HCT116 (cell line): Measurements from ENCODE around the gene SIRT7.

Experiments
- CTCF ChIP-seq, 3 experiments: fragments of 200-600 bp in 1 of 3; sonication (generic) in 1 of 3; IDR thresholded peaks in 2 of 3; conservative IDR thresholded peaks in 1 of 3; 2 replicates each; pipeline ENCODE4 v1.5.1; 2012 to 2017; ENCODE audit warnings: low read depth in 2 of 3, low read length in 2 of 3, antibody characterized with exemption in 1 of 3, borderline replicate concordance in 1 of 3, control low read depth in 1 of 3, mild to moderate bottlenecking in 1 of 3, mixed read lengths in 1 of 3, mixed run types in 1 of 3, moderate library complexity in 1 of 3; ENCODE audit not compliant: insufficient read depth in 1 of 3
- EZH2 ChIP-seq: fragments of 200-600 bp; sonication (generic); IDR thresholded peaks from 2 replicates; pipeline ENCODE4 v1.6.1; 2017; ENCODE audit warnings: antibody characterized with exemption, mixed run types
- POLR2A ChIP-seq: IDR thresholded peaks from 2 replicates; pipeline ENCODE4 v1.7.0; 2011; ENCODE audit warnings: borderline replicate concordance; ENCODE audit not compliant: insufficient read depth, insufficient read length; ENCODE audit errors: extremely low read depth
- POLR2AphosphoS5 ChIP-seq: IDR thresholded peaks from 2 replicates; pipeline ENCODE4 v1.6.1; 2011; ENCODE audit warnings: mild to moderate bottlenecking, low read depth, low read length, moderate library complexity
- RAD21 ChIP-seq: IDR thresholded peaks from 2 replicates; pipeline ENCODE4 v1.6.1; 2012; ENCODE audit warnings: low read depth, mild to moderate bottlenecking
- SIN3A ChIP-seq: IDR thresholded peaks from 2 replicates; pipeline ENCODE4 v1.6.1; 2012; ENCODE audit warnings: low read depth
- SRF ChIP-seq: IDR thresholded peaks from 2 replicates; pipeline ENCODE4 v1.6.1; 2012; ENCODE audit warnings: low read depth
- YY1 ChIP-seq: IDR thresholded peaks from 2 replicates; pipeline ENCODE4 v1.6.1; 2011; ENCODE audit warnings: low read length, low read depth, moderate library complexity, mild to moderate bottlenecking; ENCODE audit not compliant: insufficient replicate concordance; ENCODE audit errors: extremely low read depth
- TF ChIP-seq, protein P1 (sequence below): IDR thresholded peaks from 2 replicates; pipeline ENCODE4 v1.6.1; 2012; ENCODE audit warnings: low read depth
- TF ChIP-seq, protein P2 (sequence below): IDR thresholded peaks from 2 replicates; pipeline ENCODE4 v1.6.1; 2012
- TF ChIP-seq, protein P3 (sequence below): IDR thresholded peaks from 2 replicates; pipeline ENCODE4 v1.6.1; 2011; ENCODE audit warnings: mild to moderate bottlenecking, low read length, moderate library complexity; ENCODE audit not compliant: insufficient replicate concordance; ENCODE audit errors: extremely low read depth

DNA sequence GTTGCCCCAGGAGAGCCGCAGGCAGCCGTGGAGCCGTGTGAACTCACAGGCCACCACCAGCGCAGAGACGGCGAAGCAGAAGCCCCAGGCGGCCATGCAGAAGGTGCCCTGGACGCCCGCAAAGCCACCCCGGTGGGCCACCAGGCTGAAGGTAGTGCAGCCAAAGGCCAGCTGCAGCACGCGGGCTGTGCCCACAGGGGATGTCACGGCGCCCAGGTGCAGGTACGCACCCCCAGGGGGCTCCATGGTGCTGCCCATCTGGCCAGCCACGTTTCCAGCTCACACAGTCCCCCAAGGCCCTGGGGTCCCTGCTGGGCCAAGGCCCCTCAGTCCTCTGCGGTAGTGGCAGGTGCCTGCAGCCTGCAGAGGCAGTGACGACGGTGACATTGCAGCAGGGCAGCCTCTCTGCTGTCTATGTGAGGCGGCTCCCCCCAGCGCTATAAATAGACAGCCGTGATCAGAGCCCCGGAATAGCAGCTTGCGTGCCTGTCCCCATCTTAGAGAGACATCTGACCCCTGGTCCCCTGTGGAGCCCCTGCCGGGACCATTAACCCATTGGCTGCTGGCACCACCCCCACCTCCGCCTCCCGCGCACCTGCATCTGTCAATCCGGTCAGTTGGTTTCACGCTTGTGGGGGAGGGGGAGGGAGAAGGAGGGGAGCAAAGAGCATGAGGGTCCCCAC lies 23.6 kb upstream of the SIRT7 start:
- TF ChIP-seq RAD21, result no peak
- no peak for TF ChIP-seq CTCF (IDR thresholded peaks at IDR 0.05 in 2 of 3, conservative IDR thresholded peaks at IDR 0.05 in 1 of 3; ENCODE audit: borderline replicate concordance in 1 of 3, insufficient read depth in 1 of 3, low read depth in 2 of 3, low read length in 2 of 3)
- TF ChIP-seq, protein P1, sequence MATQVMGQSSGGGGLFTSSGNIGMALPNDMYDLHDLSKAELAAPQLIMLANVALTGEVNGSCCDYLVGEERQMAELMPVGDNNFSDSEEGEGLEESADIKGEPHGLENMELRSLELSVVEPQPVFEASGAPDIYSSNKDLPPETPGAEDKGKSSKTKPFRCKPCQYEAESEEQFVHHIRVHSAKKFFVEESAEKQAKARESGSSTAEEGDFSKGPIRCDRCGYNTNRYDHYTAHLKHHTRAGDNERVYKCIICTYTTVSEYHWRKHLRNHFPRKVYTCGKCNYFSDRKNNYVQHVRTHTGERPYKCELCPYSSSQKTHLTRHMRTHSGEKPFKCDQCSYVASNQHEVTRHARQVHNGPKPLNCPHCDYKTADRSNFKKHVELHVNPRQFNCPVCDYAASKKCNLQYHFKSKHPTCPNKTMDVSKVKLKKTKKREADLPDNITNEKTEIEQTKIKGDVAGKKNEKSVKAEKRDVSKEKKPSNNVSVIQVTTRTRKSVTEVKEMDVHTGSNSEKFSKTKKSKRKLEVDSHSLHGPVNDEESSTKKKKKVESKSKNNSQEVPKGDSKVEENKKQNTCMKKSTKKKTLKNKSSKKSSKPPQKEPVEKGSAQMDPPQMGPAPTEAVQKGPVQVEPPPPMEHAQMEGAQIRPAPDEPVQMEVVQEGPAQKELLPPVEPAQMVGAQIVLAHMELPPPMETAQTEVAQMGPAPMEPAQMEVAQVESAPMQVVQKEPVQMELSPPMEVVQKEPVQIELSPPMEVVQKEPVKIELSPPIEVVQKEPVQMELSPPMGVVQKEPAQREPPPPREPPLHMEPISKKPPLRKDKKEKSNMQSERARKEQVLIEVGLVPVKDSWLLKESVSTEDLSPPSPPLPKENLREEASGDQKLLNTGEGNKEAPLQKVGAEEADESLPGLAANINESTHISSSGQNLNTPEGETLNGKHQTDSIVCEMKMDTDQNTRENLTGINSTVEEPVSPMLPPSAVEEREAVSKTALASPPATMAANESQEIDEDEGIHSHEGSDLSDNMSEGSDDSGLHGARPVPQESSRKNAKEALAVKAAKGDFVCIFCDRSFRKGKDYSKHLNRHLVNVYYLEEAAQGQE, result no peak
- TF ChIP-seq POLR2A, result no peak
- TF ChIP-seq EZH2, result no peak
- no peak for TF ChIP-seq SRF
- TF ChIP-seq POLR2AphosphoS5, result no peak
- TF ChIP-seq SIN3A, result no peak
- TF ChIP-seq, protein P2, sequence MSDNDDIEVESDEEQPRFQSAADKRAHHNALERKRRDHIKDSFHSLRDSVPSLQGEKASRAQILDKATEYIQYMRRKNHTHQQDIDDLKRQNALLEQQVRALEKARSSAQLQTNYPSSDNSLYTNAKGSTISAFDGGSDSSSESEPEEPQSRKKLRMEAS, result no peak
- TF ChIP-seq, protein P3, sequence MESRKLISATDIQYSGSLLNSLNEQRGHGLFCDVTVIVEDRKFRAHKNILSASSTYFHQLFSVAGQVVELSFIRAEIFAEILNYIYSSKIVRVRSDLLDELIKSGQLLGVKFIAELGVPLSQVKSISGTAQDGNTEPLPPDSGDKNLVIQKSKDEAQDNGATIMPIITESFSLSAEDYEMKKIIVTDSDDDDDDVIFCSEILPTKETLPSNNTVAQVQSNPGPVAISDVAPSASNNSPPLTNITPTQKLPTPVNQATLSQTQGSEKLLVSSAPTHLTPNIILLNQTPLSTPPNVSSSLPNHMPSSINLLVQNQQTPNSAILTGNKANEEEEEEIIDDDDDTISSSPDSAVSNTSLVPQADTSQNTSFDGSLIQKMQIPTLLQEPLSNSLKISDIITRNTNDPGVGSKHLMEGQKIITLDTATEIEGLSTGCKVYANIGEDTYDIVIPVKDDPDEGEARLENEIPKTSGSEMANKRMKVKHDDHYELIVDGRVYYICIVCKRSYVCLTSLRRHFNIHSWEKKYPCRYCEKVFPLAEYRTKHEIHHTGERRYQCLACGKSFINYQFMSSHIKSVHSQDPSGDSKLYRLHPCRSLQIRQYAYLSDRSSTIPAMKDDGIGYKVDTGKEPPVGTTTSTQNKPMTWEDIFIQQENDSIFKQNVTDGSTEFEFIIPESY, result no peak
- TF ChIP-seq YY1, result no peak
